BE2C (cell line): ENCODE measurements around the gene MRPS34.

Experiments used
- DNase-seq: peaks from one replicate; pipeline ENCODE4 v3.0.0-alpha.2; 2020
- H3K27me3 ChIP-seq: fragments of 250-450 bp; sonication (Bioruptor Pico); 2 replicates; pipeline ENCODE4 v1.5.1; 2020; ENCODE audit warnings: mild to moderate bottlenecking
- H3K36me3 ChIP-seq: fragments of 250-450 bp; sonication (Bioruptor Pico); 2 replicates; pipeline ENCODE4 v1.5.1; 2020; ENCODE audit warnings: mild to moderate bottlenecking
- H3K4me1 ChIP-seq: fragments of 250-450 bp; sonication (Bioruptor Pico); 2 replicates; pipeline ENCODE4 v1.5.1; 2020
- H3K4me3 ChIP-seq: 2 replicates; pipeline ENCODE4 v1.5.1; 2011; ENCODE audit warnings: low read depth, low read length
- H3K9me3 ChIP-seq: fragments of 250-450 bp; sonication (Bioruptor Pico); 2 replicates; pipeline ENCODE4 v1.5.1; 2020
- TF ChIP-seq, protein P1 (sequence below): IDR thresholded peaks from 2 replicates; pipeline ENCODE4 v1.5.1; 2012; ENCODE audit warnings: mild to moderate bottlenecking, low read depth, low read length

MRPS34 gene

DNA sequence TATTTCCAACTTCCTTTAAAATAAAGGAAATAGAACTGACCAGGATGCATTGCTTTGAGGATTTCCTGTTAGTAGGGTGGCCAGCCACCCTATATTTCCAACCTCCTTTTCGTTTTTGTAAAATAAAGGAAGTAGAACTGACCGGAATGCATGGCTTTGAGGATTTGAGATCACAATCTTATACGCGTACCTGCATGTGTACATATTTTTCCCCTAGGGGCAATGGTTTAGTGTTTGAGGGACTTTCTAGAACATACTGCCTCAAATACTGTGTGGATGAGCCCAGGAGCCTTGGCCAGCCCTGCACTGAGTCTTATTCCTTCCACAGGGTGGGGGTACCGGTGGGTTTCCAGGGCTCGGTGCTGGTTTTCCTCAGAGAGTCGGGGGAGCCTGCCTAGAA lies 41.3 kb downstream of the MRPS34 start:
- H3K36me3 ChIP-seq, result peaks cover 37% of the 10 kb centered on the region
- DNase-seq, result no peak
- no peak overlapping the region for H3K4me3 ChIP-seq
- H3K27me3 ChIP-seq, result no peaks in the 10 kb centered on the region
- H3K4me1 ChIP-seq, result no peaks in the 10 kb centered on the region
- peaks cover 4% of the 10 kb centered on the region; the same call in 1 of the 2 replicates for H3K9me3 ChIP-seq
- TF ChIP-seq, protein P1, sequence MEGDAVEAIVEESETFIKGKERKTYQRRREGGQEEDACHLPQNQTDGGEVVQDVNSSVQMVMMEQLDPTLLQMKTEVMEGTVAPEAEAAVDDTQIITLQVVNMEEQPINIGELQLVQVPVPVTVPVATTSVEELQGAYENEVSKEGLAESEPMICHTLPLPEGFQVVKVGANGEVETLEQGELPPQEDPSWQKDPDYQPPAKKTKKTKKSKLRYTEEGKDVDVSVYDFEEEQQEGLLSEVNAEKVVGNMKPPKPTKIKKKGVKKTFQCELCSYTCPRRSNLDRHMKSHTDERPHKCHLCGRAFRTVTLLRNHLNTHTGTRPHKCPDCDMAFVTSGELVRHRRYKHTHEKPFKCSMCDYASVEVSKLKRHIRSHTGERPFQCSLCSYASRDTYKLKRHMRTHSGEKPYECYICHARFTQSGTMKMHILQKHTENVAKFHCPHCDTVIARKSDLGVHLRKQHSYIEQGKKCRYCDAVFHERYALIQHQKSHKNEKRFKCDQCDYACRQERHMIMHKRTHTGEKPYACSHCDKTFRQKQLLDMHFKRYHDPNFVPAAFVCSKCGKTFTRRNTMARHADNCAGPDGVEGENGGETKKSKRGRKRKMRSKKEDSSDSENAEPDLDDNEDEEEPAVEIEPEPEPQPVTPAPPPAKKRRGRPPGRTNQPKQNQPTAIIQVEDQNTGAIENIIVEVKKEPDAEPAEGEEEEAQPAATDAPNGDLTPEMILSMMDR, result no peak

DNA sequence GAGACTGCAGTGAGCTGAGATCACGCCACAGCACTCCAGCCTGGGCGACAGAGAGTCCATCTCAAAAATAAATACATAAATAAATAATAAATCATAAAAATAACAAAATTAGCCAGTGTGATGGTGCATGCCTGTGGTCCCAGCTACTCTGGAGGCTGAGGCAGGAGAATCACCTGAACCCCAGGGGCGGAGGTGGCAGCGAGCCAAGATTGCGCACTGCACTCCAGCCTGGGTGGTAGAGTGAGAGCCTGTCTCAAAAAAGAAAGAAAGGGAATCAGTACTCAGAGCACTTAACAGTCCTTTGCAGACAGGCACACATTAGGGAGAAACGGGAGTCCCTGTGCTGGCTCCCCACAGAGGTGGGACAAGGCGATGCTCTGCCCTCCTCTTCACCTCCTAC lies 41.9 kb downstream of the MRPS34 start:
- H3K9me3 ChIP-seq, result peaks cover 4% of the 10 kb centered on the region; the same call in 1 of the 2 replicates
- no peak overlapping the region for H3K4me3 ChIP-seq
- H3K27me3 ChIP-seq, result no peaks in the 10 kb centered on the region
- H3K4me1 ChIP-seq, result no peaks in the 10 kb centered on the region
- TF ChIP-seq, protein P1, result no peak
- peaks cover 40% of the 10 kb centered on the region for H3K36me3 ChIP-seq
- DNase-seq, result no peak

DNA sequence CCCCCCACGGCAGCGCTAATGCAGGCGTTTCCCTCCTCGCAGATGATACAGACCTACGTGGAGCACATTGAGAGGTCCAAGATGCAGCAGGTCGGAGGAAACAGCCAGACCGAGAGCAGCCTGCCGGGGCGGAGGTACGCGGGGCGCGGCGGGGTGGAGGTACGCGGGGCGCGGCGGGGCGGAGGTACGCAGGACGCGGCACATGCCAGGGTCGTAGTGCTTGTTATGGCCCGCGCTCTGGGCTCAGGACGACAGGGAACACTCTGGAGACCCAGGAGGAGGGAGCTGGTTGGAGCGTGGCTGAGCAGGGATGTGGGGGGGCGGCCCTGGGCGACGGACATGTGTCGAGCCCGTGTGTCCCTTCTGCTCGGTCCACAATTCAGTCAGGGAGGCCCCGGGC lies 43.5 kb downstream of the MRPS34 start:
- H3K36me3 ChIP-seq, result peaks cover 43% of the 10 kb centered on the region
- TF ChIP-seq, protein P1, result no peak

DNA sequence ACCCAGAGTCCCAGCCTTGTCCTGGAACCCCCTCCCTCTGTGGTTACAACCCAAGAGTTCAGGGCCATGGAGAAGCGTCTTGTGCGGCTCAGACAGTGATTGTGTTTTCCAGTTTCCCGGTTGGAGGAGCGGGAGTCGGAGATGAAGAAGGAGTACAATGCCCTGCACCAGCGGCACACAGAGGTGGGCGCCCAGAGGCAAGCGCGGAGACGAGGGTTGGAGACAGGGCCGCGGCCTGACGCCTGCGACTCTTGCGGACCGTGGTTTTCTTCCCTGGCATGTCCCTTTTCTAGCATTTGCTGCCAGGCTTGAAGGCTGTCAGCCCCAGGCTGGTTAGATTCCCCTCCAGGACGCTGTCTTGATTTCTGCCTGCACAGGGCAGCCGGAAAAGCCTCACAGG lies 43.9 kb downstream of the MRPS34 start:
- Histone ChIP-seq H3K4me3 (no peak overlapping the region), H3K27me3 (no peaks in the 10 kb centered on the region), H3K4me1 (no peaks in the 10 kb centered on the region), H3K9me3 (no peaks in the 10 kb centered on the region), H3K36me3 (peaks cover 41% of the 10 kb centered on the region)
- TF ChIP-seq, protein P1, result no peak
- DNase-seq, result no peak

More for the DNA sequence above, 43.5 kb downstream of the MRPS34 start:
- Histone ChIP-seq H3K4me1 (no peaks in the 10 kb centered on the region), H3K4me3 (no peak overlapping the region), H3K27me3 (no peaks in the 10 kb centered on the region), H3K9me3 (no peaks in the 10 kb centered on the region)
- no peak for DNase-seq

DNA sequence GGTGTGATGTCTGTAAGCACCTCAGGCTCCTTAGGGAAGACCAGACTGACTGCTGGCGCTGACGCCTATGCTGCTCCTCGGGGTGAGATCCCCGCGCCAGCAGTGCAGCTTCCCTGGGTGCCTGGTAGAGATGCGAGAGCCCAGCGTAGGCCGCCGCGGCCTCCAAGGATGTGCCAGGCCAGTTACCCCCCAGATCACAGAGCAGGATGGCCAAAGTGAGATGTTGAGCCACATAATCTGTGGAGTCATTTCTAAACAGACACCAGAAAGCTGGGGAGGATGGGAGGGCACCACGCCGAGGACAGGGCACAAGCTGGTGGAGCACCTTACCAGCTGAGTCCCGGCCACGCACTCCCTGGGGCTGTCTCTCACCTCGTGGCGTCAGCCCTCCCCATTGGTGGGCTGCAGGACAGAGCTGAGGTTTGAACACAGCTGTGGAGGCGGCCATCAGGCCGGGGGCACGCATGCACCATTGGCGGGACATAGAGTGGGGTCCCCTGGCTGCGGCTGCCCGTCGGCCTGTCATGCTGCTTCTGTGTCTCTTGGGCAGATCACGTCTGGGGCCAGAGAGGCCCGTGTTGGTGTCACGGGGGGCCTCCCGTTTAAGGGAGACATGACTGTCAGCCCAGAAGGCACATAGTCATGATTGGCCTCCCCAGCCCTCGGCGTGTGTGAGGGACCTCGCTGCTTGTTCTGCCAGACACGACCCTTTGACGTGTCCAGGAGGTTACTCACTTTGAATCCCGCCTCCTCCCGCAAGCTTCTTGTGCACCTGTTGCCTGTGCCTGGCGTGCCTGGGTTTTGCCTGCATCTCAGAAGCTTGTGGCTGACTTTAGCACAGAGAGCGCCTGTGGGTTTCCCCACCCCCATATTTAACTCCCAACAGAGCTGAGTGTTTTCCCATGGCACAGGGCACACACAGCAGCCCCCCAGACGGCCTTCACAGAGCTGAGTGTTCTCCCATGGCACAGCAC lies 45.0 kb downstream of the MRPS34 start:
- Histone ChIP-seq H3K4me1 (no peaks in the 10 kb centered on the region), H3K4me3 (no peak overlapping the region), H3K27me3 (no peaks in the 10 kb centered on the region), H3K36me3 (peaks cover 30% of the 10 kb centered on the region), H3K9me3 (no peaks in the 10 kb centered on the region)
- DNase-seq, result no peak
- TF ChIP-seq, protein P1, result no peak
